IPS-11a (cell line): ENCODE data around the gene ZNF621.

ENCODE experiments used
- H3K4me3 ChIP-seq: one replicate; pipeline ENCODE4 v1.5.1; 2013; ENCODE audit warnings: low read depth, low read length, control low read depth

ZNF621 gene

DNA sequence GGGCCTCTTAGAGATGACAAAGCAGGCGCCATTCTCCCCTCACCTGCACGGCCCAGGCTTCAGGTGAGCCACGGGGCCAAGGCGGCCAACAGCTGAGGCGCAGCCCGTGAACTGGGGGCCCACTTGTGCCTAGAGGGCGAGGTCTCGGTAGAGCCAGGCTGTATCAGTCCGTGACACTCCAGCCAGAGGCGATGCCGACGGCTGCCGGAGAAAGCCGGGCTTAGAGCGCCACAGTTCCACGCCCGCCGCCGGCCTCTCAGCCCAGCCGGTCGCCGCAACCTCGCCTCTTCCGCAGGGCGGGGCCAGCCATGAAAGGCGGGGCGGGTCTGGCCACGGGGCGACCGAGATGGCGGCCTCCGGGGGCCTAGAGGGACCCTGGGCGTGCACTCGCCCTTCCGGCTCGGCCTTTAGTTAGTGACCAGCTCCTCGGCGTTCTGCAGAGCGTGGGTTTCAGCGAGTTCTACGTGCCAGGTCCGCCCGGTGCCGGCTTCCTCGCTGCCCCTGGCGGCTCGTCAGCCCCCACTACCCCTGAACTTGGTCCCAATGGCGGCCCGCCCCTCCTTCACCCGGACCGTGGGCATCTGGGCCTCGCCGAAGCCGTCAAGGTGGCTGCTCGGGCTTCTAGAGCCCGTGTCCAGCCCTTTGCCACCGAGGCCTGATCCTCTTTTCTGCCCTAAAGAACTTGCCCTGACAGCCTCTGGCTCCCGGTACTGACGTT lies at the start of gene ZNF621:
TSS of gene ZNF621 (plus strand) at position 393 of the 718 bp plus-strand sequence. CDS start 881 bp downstream, outside the sequence.
- H3K4me3 ChIP-seq: peak within 1 kb of the TSS; percentile 84

DNA sequence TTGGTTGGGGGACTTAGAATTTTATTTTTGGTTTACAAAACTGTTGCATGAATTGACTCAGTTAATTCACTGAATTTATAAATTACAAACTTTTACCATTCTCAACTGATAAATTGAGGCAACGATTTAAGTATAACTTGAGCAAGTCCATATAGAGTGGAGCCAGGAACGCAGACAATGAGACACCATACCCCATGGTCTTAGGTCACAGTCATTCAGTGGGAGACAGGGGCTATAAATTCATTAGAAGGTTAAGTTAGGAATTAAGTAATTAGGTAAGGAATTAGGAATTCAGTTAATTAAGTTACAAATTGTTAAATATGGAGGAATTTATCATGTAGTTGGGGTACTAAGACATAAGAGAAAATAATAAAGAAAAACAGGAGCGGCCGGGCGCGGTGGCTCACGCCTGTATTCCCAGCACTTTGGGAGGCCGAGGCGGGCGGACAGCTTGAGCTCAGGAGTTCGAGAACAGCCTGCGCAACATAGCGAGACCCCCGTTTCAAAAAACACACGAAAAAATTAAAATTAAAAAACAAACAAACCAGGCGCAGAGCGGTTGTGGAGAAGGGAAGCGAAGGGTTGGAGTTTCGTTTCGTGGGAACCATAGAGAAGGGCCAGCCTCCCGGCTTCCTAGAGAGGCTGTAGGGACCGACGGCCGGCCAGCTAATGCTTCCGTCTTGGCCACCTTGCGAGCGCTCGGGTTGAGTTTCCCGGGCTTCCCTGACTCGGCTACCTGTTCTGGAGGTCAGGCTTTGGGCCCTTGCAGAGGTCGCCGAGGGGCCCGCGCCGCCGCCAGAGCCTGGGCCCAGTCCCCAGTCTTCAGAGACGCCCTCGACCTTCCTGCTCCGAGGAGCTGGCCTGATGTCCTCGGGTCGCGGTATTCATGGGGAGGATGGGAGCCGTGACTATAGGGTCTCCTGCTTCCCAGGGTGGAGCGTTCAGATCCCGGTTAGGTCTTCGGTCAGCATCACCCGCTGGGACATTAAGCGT lies 48.0 kb upstream of the ZNF621 start, which contains the start of gene ZNF619:
TSS of gene ZNF619 (plus strand) at position 645 of the 993 bp plus-strand sequence. CDS start 858 bp downstream, outside the sequence.
- H3K4me3 ChIP-seq: peak within 1 kb of the TSS; percentile 1

DNA sequence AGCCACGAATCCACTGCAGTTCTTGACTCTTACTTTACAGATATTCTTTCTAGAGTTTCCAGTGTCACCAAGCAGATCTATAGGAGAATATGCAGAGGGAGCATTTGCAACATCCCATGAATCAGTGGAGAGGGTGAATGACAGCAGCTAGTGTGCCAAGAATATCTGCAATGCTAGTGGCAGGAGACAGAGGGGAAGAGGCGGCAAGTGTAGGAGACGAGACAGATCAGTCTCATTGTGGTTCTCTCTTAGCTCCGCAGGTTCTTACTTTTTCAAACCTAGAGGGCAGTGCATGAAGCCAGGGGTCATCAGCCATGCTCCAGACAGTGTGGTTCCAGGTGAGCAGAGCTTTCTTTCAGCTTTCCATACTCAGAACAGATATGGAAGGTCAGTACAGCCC lies 47.1 kb upstream of the ZNF621 start:
- H3K4me3 ChIP-seq: no peak overlapping the region

DNA sequence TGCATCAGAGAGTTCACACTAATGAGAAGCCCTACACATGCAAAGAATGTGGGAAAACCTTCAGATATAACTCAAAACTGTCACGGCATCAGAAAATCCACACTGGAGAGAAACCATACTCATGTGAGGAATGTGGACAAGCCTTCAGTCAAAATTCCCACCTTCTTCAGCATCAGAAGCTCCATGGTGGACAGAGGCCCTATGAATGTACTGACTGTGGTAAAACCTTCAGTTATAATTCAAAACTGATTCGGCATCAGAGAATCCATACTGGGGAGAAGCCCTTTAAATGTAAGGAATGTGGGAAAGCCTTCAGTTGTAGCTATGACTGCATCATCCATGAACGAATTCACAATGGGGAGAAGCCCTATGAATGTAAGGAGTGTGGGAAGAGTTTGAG lies 37.6 kb upstream of the ZNF621 start:
- no peak overlapping the region for H3K4me3 ChIP-seq

DNA sequence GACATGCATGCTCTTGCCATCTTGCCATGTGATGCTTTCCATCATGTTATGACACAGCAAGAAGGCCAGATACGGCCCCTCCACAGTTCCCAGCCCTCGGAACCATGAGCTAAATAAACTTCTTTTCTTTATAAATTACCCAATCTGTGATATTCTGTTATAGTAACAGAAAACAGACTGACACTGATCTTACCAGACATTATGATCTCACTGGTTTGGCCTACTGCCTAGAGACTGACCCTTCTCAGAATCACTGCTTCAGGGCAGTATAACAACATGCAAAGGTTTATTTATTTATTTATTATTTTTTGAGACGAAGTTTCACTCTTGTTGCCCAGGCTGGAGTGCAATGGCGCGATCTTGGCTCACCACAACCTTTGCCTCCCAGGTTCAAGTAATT lies 33.8 kb upstream of the ZNF621 start:
- H3K4me3 ChIP-seq: no peak overlapping the region

DNA sequence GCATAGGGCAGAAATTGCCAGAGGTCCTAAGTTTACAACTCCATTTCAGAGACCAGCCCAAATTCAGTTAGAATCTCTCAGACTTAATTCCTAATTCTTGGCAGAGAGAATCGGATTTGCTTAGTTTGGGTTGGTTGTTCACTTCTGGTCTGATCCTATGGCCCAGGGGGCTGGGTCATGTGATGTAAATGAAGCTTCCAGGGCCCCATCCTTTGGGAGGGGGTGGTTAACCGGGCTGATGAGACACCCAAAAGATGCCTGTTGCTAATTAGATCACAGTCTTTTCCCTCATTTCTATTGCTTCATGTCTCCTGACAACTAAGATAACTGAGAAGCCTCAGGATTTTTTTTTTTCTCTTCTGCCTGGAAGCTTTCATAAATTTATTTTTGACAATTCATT lies 30.1 kb upstream of the ZNF621 start:
- H3K4me3 ChIP-seq: no peak overlapping the region

DNA sequence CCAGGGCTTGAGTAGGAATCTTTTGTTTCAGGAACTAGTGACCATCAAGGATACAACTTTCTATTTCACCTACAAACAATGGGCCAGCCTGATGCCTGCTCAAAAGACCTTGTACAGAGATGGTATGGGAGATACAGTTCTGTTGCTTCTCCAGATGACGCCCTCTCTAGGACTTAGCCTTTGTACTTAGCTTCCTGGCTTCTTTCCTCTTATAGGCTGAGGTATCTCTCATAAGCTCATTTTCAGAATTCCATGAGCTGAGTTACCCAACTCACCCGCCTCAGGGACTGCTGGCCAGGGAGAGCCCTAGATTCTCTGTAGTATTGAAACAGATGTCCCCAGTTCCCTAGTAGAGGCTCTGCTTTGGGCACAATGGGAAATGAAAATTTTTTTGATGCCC lies 27.5 kb upstream of the ZNF621 start:
- no peak overlapping the region for H3K4me3 ChIP-seq

DNA sequence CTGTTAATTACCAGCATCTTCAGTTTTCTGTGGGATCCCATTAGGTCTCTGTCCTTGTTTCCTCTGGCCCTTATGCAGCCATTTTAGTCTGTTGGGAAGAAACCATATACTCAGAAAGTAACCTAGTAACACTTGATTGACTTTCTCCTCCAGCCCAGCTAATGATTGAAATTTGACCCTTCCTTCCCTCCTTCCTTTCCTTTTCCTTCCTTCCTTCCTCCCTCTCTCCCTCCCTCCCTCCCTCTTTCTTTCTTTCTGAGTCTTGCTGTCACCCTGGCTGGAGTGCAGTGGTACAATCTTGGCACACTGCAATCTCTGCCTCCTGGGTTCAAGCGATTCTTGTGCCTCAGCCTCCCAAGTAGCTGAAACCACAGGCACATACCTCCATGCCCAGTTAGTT lies 24.8 kb upstream of the ZNF621 start:
- H3K4me3 ChIP-seq: no peak overlapping the region

DNA sequence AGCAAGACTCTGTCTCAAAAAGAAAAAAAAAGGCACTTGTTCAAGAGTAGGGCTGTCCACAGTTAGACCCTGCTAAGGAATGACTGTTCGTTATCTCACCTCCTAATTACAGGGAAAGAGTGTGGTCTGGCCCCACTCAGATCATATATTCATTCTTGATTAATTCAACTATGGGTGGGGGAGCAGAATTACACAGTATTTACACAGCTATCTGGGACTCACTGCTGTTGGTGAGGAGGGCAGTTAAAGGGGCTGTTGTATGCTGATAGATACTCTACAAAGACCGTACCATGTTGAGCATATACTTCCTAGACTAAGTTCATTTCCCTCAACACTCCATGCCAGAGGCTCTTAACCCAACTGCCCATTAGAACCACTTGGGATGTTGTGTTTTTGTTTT lies 22.7 kb upstream of the ZNF621 start:
- no peak overlapping the region for H3K4me3 ChIP-seq

DNA sequence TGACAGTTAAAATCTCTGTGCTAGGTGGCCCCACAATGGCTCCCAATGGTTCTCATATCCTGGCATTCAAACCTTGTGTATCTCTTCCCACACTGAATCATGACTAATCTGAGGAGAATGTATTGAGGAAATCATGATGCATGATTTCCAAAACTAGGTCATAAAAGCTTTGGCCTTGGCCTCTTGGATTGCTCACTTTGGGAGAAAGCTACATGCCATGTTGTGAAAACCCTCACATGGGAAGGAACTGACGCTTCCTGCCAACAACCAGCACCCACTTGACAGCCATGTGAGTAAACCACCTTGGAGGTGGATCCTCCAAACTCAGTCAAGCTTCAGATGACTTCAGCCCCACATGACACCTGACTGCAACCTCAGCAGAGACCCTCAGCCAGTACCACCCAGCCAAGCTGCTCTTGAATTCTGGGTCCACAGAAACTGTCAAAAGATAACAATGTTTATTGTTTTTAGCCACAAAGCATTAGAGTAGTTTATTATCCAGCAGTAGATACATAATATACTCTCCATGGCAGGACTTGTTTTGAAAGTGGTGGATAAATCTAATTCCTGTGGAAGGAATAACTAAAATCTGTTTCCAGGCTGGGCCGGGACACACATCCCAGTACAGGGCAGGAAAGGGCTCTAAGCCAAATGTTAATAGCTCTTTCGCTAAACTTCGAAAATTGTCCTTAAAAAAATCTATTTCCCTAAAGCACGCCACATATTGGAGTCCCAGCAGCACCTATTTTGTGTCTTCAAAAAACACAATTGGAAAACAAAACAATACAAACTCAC lies 19.9 kb upstream of the ZNF621 start:
- peak overlapping the region; percentile 94 for H3K4me3 ChIP-seq

DNA sequence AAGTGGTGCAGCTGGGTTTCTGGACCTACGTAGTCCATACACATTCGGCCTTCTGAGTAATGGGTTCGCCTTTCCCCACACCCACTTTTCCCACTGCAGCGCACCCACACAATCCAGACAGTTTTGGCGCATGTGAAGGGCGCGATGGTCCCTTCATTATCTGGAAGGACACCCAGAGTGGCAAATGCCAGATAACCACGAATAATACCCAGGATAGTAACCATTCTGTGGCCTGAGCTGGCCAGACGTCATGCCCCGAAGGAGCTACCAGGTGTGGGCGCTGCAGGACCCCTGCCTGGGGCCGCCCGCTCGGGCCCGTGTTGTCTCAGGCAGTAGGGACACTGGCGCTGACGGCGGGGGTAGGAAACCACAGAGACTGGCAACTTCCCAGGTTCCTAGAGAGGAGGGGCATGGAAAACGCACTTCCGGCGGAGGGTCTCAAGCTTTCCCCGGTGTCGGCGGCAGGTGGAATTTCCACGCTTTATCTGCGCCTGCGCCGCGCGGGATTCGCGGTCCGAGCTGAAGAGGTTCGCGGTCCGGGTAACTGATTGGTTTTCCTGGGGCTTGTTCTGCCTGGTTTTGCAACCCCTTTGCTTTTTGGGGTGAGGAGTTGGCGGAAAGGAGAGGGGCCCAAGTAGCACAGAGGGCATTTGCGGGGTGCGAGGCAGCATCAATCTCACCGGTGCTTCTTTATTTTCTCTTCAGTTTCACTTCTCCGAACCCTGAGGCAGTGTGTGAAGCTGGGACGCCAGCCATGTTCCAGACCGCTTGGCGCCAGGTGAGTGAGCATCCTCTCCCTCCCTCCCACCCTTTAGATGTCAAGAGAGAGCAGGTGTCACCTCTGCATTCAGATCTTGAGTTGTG lies 18.9 kb upstream of the ZNF621 start, which contains the start of gene ZNF620:
TSS of gene ZNF620 (plus strand) at position 441 of the 864 bp plus-strand sequence. CDS start at position 755, 314 bp downstream.
- peak within 1 kb of the TSS; percentile 94 for H3K4me3 ChIP-seq

DNA sequence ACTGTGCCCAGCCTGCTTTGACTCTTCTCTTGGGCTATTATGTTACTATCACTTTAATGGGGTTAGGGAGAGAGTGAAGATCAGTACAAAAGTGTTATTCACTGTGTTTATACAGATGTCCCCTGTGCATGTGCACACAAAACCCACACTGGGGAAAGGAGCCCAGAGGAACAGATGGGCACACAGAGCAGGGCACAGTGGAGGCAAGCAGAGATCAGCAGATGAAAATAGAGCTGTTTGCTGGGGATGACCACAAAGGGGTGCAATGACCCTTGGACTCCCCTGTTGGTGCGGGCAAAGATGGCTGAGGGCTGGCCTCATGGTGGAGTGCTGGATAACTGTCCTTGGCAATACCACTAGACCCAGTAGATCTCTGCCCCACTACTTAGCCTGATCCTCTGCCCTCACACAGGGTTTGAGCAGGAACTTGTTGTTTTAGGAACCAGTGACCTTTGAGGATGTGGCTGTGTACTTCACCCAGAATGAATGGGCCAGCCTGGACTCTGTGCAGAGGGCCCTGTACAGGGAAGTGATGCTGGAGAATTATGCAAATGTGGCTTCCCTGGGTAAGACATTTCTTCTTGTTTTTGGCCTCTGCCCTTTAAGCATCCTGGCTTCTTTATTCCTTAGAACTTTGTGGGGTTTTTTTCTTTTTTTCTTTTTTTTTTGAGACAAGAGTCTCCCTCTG lies 13.6 kb upstream of the ZNF621 start:
- no peak overlapping the region for H3K4me3 ChIP-seq

DNA sequence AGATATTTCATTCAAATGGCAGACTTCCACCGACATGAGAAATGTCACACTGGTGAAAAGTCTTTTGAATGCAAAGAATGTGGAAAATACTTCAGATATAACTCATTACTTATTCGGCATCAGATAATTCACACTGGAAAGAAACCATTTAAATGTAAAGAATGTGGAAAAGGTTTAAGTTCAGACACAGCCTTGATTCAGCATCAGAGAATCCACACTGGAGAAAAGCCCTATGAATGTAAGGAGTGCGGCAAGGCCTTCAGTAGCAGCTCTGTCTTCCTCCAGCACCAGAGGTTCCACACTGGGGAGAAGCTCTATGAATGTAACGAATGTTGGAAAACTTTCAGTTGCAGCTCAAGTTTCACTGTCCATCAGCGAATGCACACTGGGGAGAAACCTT lies 8.6 kb upstream of the ZNF621 start:
- no peak overlapping the region for H3K4me3 ChIP-seq

DNA sequence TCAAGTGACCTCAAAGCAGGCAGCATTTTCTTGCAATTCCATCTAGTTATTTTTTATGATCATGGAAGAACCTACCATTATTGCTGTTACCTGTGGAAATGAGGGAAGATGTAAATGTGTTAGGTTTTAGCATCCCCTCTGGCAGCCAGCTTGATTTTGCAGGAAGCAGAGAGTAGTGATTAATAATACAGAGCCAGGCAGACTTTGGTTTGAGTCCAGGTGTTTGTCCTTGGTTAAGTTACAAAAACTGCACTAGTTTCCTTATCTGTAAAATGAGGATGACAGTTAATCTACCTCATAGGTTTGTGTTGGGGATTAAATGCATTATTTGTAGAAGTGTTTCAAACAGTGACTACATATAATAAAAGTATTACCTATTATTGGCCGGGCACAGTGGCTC lies 6.7 kb upstream of the ZNF621 start:
- H3K4me3 ChIP-seq: no peak overlapping the region

DNA sequence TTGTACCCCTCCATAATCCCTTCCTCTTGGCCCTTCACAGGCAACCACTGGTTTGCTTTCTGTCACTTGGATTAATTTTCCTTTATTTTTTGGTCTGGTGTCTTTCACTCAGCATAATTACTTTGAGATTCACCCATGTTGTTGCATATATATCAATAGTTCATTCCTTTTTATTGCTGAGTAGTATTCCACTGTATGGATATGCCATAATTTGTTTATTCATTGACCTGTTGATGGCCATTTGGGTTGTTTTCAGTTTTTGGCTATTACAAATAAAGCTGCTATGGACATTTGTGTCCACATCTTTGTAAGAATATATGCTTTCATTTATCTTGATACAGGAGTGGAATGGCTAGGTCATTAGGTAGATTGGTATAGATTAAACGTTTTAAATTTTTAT lies 5.9 kb upstream of the ZNF621 start:
- no peak overlapping the region for H3K4me3 ChIP-seq

DNA sequence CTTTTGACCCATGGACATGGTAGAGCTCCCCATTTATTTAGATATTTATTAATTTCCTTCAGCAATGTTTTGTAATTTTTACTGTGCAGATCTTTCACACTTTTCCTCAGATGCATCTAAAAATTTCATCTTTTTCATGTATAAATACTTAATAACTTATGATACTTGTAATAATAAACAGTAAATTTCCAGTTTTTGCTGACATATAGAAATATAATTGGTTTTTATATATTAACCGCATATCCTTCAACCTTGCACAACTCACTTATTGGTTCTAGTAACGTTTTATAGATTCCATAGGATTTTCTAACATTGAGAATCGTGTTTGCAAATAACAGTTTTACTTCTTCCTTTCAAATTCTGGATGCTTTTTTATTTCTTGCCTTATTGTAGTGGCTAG lies 3.5 kb upstream of the ZNF621 start:
- H3K4me3 ChIP-seq: no peak overlapping the region

DNA sequence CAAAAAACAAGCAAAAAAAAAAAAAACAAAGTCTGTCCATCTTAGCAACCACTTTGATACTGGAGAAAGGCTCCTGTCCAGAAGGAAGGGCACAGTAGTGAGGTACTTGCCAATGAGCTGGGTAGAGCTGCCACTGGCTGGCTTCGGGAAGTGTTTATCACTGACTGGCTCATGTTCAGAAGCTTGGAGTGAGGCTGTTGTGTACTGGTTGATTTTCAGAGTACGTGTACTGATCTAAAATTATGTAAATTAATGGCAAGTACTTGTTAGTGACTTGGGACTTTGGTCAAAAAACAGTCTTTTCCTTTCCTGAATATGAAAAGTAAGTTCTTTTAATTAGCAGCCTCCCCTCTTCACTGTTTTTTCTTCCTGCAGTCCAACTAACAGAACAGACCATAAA lies 979 bp upstream of the ZNF621 start:
- no peak overlapping the region for H3K4me3 ChIP-seq

DNA sequence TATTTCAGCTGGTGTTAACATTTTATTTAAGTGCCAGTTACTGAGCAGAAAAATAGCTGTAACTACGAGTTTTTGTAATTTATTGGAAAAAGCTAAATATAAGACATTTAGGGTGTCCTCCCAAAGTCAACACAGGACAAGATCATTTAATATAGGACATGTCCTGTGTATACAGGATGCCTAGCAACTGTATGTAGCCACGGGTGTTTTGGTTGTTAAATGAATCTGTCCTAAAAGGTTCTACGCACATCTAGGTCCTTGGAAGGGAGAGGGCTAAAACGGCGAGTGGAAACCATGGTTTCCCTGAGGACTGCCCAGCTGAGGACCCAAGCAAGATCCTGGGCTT lies 565 bp upstream of the ZNF621 start:
- peak overlapping the region; percentile 84 for H3K4me3 ChIP-seq

DNA sequence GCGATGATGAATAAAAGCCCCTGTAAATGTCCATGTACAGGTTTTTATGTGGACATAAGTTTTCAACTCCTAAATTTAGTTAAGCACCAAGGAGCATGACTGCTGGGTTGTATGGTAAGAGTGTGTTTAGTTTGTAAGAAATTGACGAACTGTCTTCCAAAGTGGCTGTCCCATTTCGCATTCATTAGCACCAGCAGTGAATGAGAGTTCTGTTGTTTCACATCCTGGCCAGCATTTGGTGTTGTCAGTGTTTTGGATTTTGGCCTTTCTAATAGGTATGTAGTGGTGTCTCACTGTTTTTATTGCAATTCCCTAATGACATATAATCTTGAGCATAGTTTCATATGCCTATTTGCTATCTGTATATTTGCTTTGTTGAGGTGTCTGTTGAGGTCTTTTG lies 3.7 kb downstream of the ZNF621 start:
- H3K4me3 ChIP-seq: no peak overlapping the region

DNA sequence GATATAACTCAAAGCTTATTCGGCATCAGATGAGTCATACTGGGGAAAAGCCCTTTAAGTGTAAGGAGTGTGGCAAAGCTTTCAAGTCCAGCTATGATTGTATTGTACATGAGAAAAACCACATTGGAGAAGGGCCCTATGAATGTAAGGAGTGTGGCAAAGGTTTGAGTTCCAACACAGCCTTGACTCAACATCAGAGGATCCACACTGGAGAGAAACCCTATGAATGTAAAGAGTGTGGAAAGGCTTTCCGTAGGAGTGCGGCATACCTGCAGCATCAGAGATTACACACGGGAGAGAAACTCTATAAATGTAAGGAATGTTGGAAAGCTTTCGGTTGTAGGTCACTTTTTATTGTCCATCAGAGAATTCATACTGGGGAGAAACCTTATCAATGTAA lies 7.5 kb downstream of the ZNF621 start:
- H3K4me3 ChIP-seq: no peak overlapping the region
